Activated CD8-positive, alpha-beta memory T cell treated with anti-CD3 and anti-CD28 coated beads, Interleukin-2, amount 50 U/mL, for 24 hours (primary cell): ENCODE measurements around the gene ZSCAN22.
"Not testable (repeated sequence)": the region's sequence is repeated elsewhere in the genome, so short reads cannot be mapped to it uniquely, and the experiment has no call there.

Source experiments
- DNase-seq: peaks from one replicate; pipeline ENCODE4 v3.0.0-alpha.2; 2020; ENCODE audit errors: extremely low read depth

ZSCAN22 gene

DNA sequence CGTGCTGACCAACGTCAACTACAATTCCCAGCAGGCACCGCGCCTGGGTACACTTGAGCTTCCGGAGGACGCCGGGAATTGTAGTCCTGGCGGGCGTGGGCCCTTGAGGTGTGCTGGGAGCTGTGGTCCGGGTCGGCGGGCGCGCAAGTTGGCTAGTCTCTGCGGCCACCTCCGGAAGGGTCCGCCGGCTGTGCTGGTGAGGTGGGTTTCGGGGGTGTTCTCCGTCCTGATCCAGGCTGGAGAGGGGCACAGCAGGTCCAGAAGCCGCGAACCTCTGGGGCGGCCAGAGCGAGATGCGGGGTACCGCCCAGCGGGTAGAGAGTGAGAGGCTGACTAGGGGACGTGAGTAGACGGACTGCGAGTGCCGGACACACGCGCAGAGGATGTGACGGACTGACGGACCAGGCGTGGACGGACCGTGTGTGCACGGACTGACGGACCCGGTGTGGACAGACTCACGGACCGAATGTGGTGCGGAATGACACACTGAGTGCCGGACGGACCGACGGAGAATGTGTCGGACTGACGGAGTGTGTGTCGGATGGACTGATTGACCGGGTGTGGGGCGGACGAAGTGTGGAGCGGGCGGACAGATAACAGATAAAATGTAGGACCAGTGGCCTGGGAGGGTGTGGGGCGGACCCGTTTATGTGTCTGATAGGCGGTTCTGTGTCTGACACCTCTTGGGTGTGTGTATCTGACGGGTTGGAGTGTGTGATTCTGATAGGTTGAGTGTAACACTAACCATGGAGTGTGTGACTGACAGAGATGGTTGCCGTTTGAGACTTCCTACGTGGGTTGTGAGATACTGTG lies at the start of gene ZSCAN22:
Gene ZSCAN22 (plus strand): TSS at position 81 of the 813 bp plus-strand sequence. CDS start 7,809 bp downstream, outside the sequence.
- DNase-seq = peak; percentile 75

DNA sequence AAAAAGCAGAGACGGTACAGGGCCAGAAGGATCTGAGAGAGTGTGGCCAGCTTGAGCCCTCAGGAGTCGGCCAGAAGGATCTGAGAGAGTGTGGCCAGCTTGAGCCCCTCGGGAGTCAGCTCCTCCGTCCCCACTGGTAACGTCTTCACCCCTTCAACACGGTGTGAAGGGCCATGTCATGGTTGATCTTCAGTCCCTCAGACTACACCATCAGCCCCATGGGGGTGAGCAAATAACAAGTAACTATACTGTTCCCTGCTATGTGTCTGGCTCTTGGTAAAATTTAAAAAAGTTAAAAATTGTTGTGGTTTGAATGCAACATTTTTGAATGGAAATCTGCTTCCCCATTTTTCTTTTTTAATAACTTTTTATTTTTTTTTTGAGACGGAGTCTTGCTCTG lies 49.6 kb upstream of the ZSCAN22 start:
- DNase-seq = no peak

DNA sequence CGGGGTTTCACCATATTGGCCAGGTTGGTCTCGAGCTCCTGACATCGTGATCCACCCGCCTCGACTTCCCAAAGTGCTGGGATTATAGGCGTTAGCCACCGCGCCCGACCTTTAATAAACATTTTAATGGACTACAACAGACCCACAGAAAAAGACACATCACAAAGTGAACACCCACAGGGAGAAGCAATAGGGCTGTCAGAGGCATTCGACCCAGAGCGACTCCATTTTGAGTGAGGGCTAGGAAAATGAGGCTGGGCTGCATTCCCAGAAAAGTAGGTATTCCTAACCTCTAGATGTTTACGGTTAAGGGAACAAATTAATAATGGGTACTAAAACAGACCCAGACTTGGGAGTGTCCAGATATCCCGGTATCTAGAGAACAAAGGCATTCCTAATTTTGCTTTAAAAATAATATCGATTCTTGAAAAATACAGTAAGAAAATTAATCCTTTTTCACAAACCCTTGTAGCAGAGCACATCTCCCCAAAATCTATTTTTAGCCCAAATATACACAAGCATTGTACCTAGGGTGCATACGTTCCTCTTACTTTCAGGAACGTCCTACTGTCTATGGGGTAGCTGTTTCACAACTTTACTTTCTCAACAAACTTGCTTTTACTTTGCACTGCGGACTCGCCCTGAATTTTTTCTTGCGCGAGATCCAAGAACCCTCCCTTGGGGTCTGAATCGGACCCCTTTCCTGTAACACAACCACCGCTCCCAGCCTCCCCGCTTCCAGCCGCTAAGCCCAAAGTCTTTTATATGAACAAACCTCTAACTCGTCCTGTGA lies 48.9 kb upstream of the ZSCAN22 start:
- DNase-seq = no peak

DNA sequence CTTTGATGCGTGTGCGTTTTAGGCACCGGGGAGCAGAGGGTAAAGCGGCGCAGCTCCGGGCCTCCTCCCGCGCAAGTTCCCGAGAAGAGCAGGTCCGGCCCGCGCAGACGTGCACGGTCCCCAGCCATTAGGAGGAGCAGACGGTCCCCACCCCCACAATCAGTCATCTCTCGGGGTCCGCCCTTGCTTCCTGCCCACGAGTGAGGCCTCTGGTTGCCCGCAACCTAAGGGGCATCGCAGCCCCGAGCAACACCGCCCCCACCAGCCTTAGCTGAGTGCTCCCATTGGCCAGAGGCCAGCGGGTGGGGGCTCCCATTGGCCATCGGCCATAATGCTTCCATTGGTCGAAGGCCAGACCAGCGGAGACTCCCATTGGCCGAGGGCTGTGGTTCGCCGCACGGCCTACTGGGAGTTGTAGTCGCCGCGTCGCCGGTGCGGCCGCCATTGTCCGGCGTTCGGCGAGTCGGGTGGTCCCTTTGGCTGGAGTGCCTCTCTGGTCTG lies 48.2 kb upstream of the ZSCAN22 start, which contains the start of gene ZNF8:
Gene ZNF8 (plus strand): TSS at position 415 of the 501 bp plus-strand sequence. CDS start 127 bp downstream, outside the sequence.
- DNase-seq = peak; percentile 94

DNA sequence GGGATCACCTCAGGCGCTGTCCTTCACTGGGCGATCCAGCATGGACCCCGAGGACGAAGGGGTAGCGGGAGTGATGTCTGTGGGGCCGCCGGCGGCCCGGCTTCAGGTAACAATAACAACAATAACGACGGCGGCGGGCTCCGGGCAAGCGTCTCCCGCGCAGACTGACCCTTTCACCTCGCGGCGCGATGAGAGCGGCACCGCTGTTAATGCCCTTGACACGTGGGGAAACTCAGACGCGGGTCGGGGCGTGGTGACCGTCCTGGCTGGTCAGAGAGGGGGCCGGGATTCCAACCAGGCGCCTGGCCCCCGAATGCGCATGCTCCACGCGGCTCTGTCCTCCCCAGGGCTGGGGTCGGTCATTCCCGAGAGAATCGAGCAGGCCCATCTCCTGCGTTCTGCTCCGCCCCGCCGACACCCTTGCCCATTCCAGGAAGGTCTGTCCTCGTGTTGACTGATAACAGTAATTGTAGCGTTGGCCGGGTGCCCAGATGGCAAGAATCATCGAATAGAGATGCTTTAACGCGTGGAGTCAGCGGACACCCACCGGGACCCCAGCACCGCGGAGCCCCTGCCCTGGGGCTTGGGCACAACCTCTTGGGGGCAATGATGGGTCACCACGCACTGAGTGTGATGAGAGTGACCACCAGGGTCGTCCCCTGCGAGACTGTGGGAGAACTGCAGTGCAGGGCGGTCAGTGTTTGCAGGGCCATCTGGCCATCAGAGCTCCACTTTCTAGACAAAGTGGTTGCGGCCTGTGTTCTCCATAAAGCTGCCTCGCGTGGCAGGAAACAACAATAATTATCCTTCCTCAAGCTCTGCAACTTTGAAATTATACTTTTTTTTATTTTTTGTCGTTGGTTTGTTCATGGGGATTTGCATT lies 47.5 kb upstream of the ZSCAN22 start:
- DNase-seq = peak; percentile 3

DNA sequence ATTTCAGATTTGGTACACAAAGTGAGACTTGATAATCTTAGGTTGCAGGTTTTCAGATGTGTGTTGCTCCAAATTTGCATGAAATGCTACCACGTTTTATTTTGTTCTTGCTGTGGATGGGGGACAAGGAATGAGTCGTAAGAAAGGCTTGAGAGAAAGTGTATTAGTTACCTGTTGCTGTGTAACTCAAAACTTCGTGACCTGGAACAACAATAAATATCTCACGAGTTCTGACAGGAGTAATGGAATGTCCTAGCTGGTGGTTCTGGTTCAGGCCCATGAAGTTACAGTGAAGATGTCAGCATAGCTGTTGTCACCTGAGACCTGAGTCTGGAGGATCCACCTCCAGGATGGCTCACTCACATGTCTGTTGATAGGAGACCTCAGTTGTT lies 46.9 kb upstream of the ZSCAN22 start:
- DNase-seq = no peak

DNA sequence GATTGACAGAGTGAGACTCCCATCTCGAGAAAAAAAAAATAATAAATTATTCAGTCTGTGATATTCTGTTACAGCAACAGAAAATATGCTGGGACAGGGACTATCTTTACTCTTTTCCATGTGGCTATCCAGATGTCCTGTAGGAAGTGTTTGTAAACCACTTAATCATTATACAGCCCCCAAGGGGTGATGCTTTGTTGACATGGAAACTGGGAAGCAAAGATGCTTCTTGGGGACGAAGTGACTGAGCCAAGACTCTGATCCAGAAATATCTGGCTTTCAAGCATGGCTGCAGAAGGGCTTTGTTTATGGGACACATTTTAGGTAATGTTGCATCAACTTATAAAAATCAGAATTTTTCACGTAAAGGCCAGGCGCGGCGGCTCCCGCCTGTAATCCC lies 42.6 kb upstream of the ZSCAN22 start:
- DNase-seq = no peak

DNA sequence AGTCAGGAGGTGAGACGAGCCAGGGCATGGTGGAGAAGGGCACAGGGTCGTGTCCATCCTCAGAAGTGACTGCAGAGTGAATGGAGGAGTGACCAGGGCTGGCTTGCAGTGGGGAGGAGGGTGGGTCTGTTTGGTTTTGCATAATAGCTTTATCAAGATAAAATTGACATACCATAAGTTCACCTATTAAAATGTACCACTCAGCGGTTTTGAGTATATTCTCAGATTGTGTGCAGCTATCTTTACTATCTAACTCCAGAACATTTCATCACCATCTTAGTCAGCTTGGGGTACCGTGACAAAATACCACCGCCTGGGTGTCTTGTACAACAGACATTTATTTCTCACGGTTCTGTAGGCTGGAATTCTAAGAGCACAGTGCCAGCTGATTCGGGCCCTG lies 34.9 kb upstream of the ZSCAN22 start:
- DNase-seq = no peak

DNA sequence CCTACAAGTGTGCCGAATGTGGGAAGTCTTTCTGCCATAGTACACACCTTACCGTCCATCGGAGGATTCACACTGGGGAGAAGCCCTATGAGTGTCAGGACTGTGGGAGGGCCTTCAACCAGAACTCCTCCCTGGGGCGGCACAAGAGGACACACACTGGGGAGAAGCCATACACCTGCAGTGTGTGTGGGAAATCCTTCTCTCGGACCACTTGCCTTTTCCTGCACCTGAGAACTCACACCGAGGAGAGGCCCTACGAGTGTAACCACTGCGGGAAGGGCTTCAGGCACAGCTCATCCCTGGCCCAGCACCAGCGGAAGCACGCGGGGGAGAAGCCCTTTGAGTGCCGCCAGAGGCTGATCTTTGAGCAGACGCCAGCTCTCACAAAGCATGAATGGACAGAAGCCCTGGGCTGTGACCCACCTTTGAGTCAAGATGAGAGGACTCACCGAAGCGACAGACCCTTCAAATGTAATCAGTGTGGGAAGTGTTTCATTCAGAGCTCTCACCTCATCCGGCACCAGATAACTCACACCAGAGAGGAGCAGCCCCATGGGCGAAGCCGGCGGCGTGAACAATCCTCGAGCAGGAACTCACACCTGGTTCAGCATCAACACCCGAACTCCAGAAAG lies 31.9 kb upstream of the ZSCAN22 start:
- DNase-seq = no peak

DNA sequence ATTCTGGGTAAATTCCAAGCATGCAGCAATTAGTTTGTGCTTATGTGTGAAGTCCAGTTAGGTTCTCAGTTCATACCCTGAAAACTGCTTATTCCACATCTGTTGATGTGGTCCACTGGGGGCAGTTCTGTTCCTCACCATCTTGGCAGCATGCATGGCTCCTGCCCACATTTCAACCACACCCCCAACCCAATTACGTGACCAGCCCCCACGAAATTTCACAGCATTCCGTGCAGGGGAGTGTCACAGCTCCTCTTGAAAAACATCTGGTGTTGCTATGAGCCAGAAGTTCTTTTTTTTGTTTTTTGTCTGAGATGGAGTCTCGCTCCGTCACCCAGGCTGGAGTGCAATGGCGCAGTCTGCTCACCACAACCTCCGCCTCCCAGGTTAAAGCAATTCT lies 30.7 kb upstream of the ZSCAN22 start:
- no peak for DNase-seq

DNA sequence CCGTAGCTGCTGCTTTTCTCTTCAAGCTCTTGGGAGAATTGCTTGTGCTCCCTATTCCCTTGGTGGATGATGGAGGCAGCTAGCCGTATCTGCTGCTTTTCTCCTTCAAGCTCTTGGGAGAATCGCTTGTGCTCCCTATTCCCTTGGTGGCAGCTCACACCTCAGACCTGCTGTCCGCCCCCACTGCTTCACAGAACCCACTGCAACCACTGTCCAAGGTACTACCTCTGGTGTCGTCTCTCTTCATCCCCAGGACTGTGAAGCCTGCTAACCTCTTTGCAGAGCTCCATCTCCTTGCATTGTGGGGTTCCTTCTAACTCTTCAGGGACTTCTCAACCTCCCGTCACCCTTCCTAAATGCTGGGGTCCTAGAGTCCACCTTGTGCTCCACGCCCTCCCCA lies 26.2 kb upstream of the ZSCAN22 start:
- DNase-seq = no peak

DNA sequence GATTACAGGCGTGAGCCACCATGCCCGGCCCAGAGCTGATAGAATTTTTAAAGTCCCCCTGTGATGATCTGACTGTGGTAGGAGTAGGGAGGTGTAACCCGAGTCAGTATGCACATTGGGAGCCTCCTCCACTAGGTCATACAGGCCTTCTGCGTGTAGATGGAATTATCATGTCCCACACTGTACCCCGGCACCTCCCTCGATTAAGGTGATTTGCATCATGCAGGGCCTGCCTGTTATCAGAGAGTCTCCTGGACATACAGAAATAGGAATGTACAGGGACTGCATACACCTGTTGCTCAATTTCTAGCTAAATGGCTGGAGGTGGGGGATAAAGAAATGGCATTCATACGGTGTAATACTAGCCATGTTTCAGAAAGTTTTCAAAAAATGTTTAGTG lies 22.5 kb upstream of the ZSCAN22 start:
- no peak for DNase-seq

DNA sequence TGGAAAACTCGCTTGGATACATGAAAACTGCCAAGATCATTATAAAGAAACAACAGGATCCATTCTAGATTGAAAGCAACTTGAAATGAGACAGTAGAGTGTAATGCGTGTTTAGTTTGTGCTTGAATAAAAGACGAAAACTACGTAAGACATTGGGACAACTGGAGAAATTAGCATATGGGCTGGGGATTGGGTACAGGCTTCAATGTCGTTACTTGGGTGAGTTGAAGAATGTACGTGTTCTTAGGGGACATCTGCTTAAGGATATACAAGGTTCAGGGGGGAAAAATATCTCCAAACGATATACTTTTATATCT lies 22.1 kb upstream of the ZSCAN22 start:
- no peak for DNase-seq

DNA sequence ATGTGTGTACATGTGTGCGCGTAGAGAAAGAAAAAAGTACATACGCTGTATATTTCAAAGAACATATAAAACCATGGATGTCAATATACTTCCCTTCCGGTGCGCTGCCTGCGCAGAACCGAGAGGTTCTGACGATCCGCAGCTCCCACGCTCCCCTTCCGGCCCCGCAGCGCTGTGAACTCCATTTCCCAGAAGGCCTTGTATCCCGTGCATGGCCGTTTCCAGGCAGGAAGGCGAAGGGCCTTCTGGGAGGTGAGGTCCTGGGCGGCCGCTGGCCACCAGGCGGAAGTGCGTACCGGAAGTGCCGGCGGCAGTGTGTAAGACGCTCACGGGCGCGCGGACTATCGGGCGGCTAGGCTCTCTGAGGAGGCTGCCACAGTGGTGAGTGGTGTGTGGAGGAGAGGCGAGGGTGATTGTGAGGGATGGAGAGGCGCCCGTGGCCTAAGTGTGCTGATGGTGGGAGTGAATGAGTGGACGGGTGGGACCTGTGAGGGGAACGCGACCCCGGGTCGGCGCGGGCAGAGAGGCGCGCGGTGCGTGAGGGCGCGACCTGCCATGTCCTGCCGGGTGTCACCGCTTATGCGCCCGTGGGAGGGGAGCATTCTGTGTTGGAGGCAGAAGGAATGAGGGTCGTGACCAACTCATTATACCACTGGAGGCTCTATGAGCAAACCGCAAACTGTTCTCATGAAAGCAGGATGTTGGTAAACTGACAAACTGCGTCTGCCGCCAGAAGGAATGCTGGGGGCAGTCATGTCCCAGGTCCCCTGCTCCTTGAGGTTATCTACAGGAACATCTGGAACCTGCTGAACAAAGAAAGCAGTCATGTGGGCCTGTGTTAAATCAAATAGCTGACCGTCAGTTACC lies 21.5 kb upstream of the ZSCAN22 start, which contains the start of gene ERVK3-1:
Gene ERVK3-1 (plus strand): TSS at position 313 of the 867 bp plus-strand sequence. CDS start 6,792 bp downstream, outside the sequence.
- peak; percentile 83 for DNase-seq

DNA sequence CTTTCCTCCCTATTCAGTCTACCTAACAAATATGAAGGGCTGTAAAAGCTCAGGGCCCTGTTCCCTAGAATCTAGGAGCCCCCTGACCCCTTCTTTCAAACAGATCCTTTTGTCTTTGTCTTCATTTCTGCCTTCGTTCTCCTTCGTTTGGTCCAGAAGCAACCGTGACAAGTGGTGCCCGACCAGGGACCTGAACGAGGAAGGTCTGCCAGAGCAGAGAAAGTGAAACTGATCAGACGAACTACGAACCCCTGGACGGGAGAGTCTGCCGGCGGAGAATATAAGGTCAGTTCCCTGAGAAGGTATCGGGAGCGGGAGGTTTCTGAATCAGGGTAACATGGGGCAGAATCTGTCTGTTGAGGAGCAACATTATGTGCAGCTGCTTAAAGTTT lies 20.9 kb upstream of the ZSCAN22 start:
- DNase-seq = no peak

DNA sequence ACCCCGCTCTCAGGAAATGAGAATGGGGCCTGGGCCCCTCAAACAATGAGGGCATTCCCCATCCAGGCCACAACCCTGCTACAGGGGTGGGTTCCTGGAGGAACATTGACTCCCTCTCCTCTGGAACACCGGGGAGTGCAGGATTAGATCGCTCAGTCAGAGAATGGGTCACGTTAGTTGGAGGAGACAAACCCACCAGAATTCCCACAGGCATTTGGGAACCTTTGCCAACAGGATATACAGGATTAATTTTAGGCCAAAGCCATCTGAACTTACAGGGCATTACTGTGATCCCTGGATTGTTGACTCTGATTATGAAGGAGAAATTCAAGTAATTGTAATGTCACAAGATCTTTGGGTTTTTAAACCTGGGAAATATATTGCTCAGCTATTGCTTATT lies 19.1 kb upstream of the ZSCAN22 start:
- DNase-seq = no peak

DNA sequence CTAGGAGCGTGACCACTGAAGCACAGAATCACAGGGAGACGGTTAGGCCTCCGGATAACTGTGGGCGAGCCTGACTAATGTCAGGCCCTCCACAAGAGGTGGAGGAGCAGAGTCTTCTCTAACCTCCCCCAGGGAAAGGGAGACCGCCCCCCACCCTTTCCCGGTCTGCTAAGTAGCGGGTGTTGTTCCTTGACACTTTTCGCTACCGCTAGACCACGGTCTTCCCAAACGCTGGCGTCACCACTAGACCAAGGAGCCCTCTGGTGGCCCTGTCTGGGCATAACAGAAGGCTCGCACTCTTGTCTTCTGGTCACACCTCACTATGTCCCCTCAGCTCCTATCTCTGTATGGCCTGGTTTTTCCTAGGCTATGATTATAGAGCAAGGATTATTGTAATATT lies 16.1 kb upstream of the ZSCAN22 start:
- DNase-seq = not testable (repeated sequence)

DNA sequence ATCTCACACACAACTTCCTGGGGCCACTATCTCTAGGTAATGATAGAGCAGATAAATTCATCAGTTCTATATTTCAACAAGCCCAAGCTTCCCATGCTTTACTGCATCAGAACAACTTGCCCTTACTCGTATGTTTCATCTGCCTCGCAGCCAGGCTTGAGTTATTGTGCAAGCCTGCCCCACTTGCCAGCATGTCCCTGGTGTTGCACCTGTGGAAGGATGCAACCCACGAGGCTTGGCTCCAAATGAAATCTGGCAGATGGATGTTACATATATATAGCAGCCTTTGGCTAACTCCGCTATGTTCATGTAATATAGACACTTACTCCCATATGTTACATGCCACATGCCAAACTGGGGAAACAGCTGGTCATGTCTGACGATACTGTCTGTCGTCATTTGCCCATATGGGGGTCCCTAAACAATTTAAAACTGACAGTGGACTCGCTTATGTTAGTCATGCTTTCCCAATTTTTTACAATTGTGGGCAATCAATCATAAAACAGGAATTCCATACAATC lies 15.4 kb upstream of the ZSCAN22 start:
- DNase-seq = no peak

DNA sequence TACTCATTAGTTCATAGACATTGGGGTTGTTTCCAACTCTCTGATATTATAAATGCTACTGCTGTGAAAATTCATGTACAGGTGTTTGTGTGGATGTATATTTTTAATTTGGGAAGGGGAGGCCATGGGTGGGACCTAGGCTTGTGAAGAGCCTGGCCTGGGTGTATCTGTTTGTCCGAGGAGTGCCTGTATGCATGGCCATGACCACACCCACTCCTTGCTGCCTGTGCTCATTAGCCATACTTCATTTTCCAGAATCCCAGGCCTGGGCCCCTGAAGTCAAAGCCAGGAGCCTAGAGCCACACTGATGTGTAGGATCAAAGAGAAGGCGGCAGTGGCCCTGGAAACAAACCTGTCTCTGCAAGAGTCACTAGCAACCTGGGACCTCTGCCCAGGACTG lies 11.2 kb upstream of the ZSCAN22 start:
- no peak for DNase-seq

DNA sequence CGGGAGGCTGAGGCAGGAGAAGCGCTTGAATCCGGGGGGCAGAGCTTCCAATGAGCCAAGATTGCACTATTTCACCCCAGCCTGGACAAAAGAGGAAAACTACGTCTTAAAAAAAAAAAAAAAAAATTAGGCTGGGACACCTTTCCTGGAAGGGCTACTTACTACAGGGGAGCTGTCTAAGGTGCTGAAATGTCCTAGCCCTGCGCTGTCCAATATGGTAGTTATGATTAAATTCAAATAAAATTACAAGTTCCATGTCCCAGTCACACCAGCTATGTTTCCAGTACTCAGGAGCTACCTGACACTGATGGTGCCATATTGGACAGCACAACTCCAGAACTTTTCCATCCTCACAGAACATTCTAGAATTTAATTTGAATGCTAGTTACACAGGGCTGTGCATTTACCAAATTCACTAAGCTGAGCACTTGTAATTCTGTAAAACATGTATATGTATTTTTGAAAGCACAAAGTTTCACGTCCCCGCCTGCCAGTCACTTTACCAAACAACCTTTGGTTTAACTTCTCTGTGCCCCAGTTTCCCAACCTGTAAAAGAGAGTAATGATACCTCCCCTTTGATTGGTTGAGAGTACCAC lies 9.2 kb upstream of the ZSCAN22 start:
- no peak for DNase-seq
